ENCODE results near the gene SMG6.

The SMG6 gene

GRCh38 chr17:2235265-2235664, 68.3 kb downstream of the SMG6 start:
- DNase-seq (ENCODE audit: low spot score), result no peak

- peak; percentile 56 for DNase-seq (ENCODE audit: low spot score)
These were observed 70.1 kb downstream of the SMG6 start for GRCh38 chr17:2233441-2233947.

DNA sequence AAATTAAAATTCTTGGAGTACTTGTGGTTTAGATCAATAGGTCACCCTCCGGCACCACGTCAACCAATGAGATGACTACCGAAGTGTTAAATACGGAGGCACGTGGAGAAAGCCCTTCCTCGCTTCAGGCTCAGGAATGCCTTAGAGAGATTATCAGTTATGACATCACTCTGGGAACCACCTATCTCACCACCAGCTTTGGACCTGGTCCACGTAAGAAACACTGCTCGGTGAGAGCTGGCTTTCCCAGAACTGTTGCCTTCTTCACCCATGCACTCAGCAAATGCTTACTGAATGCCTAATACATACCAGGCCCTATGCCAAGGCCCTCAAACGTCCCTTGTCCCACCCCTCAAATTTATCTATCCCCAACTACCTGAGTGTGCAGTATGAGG, 71.3 kb downstream of the SMG6 start:
- DNase-seq (ENCODE audit: low spot score), result peak; percentile 61

DNA sequence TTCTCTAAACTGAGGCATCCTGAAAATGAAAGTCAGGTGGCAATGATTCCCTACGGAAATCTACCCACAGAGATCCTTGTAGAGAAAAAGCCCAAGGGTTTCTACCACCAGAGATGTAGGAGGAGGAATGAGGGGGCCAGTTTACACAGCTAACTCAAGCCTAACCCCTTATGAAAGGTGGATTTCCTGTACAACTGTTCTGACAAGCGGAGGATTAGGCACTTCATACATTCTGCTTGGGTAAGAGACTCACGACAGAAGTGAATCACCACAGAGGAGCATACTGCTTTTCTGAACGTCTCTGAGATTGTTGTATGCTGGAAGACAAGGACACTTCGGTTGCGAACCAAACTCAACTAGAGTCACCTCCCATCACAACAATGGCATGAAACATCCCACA, 72.7 kb downstream of the SMG6 start:
- DNase-seq (ENCODE audit: low spot score), result no peak

GRCh38 chr17:2227025-2227699, 76.4 kb downstream of the SMG6 start:
- no peak for DNase-seq (ENCODE audit: low spot score)

- no peak for DNase-seq (ENCODE audit: low spot score)
These were observed 80.0 kb downstream of the SMG6 start for GRCh38 chr17:2223617-2223927.

GRCh38 chr17:2222901-2223616, 80.5 kb downstream of the SMG6 start:
- DNase-seq (ENCODE audit: low spot score), result peak; percentile 55

GRCh38 chr17:2222301-2222700, 81.3 kb downstream of the SMG6 start:
- DNase-seq (ENCODE audit: low spot score), result no peak

DNA sequence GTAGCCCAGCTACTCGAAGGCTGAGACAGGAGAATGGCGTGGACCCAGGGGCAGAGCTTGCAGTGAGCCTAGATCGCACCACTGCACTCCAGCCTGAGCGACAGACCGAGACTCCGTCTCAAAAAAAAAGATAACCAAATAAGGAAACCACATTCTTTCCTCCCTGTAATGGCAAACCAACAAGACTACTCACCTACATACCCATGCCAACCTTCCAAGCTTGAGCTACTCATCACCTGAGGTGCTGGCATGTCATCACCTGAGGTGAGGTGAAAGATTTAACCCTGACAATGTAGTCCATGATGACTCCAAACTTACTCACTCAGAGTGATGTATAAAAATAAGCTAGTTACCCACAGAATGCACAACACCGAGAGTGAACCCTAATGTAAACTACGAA, 85.2 kb downstream of the SMG6 start:
- DNase-seq (ENCODE audit: low spot score), result no peak

DNA sequence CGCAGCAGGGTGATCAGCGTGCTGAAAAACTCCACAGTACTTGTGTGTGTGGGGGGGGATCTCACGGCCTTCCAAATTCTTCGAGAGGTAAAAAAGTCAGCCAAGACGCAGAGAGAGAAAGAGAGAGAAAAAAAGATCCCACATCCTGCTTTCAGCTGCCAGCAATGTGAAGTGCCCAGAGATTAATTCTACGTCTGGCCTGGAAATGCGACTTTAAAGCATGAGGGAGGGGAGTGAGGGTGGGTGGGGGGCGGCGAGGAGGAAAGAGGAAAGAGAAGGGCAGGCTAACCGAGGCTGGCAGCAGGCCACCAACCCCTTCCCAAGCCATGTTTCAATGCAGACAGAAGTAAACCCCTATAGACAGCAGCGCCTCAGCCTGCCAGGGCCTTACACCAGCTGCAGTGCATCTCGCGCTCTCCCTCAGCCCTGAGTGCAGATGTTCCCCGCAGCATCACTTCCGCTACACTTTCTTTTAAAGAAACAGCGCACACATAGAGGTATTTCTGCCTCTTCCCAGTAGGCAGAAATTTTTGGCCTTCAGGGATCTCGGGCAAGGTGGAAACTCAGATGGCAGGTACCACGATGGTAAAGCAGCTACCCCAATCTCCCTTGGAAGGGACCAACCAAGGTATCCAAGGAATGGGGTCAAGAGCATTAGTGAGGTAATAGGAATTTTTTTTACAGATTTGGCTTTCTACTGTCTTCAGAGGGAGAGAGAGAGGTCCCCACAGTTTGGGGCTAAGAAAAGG, 87.8 kb downstream of the SMG6 start:
- DNase-seq (ENCODE audit: low spot score), result peak; percentile 76

GRCh38 chr17:2214929-2215615, 88.5 kb downstream of the SMG6 start:
- DNase-seq (ENCODE audit: low spot score), result peak; percentile 40

DNA sequence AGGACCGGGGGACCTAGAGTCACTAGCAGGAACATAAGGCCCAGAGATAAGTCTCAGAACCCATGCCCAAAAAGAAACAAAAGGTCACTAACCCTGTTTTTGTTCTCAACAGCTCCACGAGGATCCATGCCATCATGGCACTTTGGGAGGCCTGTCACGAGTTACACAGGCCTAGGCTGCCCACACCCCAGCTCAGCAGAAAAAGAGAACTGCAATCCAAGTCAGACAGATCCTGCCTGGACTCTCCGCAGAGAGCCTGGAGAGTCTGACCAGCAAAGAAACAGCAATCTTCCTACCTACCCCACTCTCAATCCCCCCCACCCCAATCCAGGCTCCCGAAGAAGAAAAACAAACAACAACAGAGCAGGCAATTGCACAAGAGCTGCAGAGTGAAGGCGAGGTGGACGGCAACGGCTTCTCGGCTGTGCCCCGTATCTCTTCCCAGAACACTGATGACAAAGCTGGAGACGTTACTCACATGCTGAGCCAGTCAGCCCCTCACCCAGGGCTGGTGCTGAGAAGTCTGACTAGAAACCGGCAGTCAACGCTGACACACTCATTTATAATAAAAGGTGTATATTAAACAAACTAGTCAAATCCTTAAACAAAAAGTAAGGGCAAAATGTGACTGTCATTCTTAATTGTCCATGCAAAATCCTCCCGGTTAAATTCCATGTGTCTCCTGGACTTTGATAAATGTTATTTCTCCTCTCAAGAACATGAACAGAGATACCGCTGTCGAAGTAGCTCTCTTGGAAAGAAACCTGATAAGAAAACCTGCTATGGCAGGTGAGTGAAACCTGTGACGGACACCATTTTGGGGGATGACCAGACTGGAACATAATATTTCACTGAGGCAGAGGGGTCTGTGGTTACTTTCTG, 89.3 kb downstream of the SMG6 start:
- DNase-seq (ENCODE audit: low spot score), result peak; percentile 67

GRCh38 chr17:2213291-2213960, 90.2 kb downstream of the SMG6 start:
- DNase-seq (ENCODE audit: low spot score), result peak; percentile 53

DNA sequence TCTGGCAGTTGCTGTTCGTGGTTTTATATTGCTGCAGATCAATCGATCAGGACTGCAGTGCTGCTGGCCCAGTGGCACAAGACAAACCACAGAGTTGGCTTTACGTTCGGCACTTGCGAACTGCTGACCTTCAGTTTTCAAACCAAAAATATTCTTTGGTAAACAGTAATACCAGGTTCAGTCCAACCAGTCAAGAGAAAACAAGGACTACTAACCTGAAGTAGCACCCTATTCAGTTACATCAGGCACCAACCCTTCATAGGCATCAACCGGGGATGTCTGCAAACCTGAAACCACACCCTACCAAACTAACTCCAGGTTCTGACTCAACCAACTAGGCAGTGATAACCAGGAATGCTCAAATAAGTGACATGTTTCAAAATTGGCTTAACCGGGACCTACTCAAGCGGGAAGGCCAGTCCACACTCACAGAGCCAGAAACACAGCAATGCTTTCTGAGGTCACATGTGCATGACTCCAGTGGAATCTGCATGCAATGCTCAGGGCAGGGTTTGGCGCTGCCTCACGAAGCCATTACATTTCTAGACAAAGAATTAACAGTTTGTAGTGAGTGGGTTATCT, 91.1 kb downstream of the SMG6 start:
- DNase-seq (ENCODE audit: low spot score), result peak; percentile 81

DNA sequence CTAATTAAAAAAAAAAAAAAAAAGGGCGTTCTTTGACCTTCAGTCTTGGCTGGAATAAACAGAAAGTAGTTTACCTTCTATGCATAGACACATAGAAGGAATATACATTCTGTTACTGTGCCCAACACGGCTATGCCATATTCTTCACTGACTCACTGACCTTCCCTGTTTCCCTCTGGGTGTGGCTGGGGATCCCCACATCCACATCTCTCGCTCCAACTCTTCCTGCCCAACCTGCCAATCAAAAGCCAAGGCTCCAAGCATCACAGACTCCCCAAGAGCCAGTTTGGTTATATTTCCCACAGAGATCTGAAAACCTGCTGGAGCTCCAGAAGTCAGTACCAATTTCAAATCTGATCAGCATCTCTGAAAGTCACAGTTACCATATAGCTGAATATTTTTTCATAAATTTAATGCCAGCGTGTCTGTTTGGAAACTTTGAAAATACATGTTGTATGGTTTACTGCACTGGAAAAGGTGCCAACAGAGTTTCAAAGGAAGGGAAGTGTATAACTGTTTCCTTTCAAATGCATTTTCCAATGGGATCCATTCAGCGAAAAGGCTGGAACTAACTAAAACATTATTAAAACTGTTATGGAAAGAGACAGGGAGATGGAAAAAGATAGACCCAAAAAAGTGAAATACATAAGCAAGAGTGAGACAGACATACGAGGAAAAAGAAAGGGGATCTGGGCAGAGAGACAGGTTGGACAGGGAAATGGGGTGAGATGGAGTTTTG, 91.8 kb downstream of the SMG6 start:
- DNase-seq (ENCODE audit: low spot score), result no peak

DNA sequence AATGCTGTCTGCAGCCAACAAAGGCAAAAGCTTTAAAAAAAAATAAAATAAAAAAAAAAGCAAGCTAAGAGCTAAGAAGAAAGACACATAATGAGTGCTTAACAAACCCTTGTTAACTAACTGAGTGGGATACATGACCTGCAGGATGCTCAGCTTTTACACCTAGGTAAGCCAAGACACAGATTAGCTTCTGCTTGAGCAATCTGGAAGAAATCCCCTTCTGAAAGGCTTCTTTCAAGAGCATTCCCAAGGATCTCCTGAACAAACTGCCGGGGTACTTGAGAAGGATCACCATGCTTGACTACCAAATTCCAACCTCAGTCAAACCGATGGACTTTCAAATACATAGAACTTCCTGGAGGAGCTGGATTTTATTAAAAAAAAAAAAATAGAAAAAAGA, 92.9 kb downstream of the SMG6 start:
- DNase-seq (ENCODE audit: low spot score), result no peak

DNA sequence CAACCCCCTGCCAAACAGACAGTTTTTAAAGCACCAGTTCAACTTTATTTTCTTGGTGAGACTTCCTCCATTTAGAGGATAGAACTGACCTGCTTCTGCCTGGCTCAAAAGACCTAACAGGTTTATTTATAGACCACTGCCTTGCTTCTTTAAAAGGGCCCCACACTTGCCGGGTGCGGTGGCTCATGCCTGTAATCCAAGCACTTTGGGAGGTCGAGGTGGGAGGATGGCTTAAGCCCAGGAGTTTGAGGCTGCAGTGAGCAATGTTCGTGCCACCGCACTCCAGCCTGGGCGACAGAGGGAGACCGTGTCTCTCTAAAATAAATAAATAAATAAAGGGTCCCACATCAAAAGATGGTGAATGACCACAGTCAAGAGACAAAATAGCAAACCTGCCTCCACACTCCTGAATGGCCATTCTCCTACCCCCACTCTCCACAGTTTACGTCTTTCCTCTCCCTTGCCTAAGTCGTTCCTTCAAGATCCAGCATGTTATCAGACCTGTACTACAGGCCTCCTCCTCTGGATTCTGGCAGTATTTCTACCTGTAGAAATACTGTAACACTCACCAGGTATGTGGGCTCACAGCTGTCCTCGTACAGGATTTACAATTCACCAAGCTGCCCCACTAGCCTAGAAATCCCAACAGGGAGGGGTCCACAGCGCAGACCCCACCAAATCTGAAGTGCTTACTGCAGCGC, 95.6 kb downstream of the SMG6 start:
- DNase-seq (ENCODE audit: low spot score), result no peak

- DNase-seq (ENCODE audit: low spot score), result no peak
These were observed 99.2 kb downstream of the SMG6 start for GRCh38 chr17:2204393-2204792.

GRCh38 chr17:2203818-2204217, 99.8 kb downstream of the SMG6 start:
- no peak for DNase-seq (ENCODE audit: low spot score)

All from AG20443 (cell line).